HG03354 (cell line): ENCODE measurements around the gene ST8SIA3.

ENCODE experiments used
- ATAC-seq: cut with Tn5 transposase; IDR thresholded peaks from one replicate; pipeline ENCODE4 v1.9.1; 2021; ENCODE audit warnings: mild to moderate bottlenecking; ENCODE audit not compliant: unreplicated experiment, poor library complexity, severe bottlenecking

The ST8SIA3 gene

DNA sequence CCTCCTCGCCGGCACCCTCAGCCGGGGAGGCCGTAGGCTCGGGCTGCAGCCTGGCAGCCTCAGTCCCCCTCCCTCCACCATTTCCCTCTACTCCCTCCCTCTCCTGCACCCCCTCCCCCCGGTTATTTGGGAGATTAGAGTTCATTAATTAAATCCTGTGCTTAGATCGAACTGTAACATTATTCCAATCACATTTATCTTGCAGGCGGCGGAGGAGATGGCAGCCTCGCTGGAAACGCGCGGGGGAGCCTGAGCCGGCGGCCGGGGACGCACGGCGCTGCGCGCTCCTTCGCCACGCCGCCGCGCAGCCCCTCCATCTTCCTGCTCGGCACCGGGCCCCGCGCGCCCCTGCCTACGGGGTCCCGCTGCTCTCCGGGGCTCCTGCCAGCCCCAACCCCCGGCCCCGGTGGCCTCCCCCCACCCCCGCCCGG is at the start of gene ST8SIA3:
TSS of gene ST8SIA3 (plus strand) at position 287 of the 431 bp plus-strand sequence. CDS start 290 bp downstream, outside the sequence.
- no peak for ATAC-seq

DNA sequence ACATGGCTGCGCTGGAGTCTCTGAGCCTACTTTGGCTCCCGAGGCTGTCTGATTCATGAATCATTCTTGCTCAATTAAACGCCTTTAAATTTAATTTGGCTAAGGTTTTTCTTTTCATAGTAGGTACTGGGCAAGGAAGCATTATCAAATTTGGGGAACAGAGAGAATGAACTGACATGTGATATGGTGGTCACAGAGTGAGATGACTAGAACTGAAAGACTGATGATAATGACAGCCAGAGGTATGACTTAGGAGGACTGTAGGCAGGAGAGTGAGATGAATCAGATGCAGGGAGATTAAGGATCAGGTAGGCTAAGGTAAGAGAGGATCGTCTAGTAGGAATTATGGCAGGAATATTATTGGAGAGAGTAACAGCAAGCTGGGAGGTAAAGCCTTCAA is 40.9 kb upstream of the ST8SIA3 start:
- ATAC-seq = no peak

DNA sequence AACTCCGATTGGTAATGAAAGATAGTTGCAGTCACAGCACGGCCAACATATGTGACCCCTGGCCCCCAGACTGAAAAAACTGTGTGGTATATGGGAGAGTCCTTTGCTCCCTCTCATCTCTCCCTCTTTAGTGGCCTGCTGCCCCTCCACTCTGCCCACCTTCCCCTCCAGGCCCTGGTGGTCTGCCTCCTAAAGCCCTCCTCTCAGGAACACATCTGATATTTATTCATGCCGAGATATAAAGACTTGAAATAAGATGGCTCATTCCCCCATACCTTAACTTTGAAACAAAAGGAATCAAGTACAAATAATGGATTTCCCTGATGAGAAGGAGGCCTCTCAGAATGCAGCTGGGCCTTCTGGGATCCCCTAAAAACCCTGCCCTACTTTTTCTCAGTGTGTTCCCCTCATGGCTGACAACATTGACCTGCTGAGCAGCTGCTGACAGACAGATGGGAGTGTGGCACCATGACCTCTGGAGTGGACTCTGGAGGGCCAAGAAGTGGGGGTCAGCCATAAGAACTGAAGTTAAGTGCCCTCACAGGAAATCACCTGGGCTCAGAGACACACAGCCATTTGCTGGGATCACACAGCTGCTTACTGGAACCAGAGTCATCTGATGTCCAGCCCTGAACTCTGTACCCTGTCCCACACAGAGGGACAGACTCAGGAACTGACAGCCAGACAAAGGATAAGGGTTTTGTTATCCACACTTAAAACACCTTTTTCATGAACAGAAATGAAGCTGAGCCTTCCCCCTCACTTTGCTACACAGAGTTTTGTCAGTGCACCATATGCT is 39.8 kb upstream of the ST8SIA3 start:
- ATAC-seq = no peak

- no peak for ATAC-seq
Observed at GRCh38 chr18:57320603-57321002, 31.8 kb upstream of the ST8SIA3 start.

- ATAC-seq = no peak
Observed at GRCh38 chr18:57325491-57326166, 26.7 kb upstream of the ST8SIA3 start.

GRCh38 chr18:57326718-57327323 is 25.5 kb upstream of the ST8SIA3 start:
- ATAC-seq = no peak

GRCh38 chr18:57328665-57329064 is 23.7 kb upstream of the ST8SIA3 start:
- no peak for ATAC-seq

GRCh38 chr18:57329856-57330255 is 22.5 kb upstream of the ST8SIA3 start:
- ATAC-seq = no peak

GRCh38 chr18:57331718-57332117 is 20.6 kb upstream of the ST8SIA3 start:
- ATAC-seq = no peak

DNA sequence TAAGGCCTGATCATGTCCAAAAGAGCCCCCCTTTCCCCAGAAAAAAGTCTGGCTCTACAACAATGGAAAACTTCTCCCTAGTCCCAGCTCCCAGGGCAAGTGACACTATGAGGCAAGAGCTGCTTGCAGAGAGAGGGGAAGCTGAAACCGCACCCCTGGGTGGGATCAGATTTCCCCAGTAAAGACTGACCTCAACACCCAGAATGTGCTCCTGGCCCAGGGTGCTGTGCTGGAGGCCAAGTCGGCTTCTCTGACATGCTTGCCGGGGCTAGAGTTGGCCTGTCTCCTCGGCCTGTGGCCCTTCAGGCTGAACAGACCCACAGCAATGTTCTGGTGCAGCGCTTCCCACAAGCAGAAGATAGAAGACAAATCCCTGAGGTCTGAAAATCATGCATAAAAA is 18.4 kb upstream of the ST8SIA3 start:
- ATAC-seq = no peak

GRCh38 chr18:57334383-57334782 is 18.0 kb upstream of the ST8SIA3 start:
- no peak for ATAC-seq

GRCh38 chr18:57336343-57336742 is 16.0 kb upstream of the ST8SIA3 start:
- no peak for ATAC-seq

DNA sequence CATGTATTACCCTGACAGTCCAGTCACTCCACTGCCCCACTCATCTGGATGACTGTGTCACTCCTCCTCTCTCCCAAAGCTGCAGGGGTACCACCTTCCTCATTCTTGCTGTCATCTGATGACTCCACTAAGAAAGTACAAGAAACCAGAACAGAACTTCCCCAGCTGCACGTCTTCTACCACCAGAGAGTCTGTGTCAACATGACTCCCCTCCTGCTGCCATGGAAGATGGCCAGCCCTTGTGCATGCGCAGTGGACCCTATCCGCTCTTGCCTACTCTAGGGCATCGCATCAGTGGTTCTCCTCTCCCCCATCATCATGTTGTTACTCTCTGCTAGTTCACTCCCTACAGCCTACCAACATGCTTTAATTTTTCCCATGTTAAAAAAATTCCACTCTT is 14.5 kb upstream of the ST8SIA3 start:
- no peak for ATAC-seq

DNA sequence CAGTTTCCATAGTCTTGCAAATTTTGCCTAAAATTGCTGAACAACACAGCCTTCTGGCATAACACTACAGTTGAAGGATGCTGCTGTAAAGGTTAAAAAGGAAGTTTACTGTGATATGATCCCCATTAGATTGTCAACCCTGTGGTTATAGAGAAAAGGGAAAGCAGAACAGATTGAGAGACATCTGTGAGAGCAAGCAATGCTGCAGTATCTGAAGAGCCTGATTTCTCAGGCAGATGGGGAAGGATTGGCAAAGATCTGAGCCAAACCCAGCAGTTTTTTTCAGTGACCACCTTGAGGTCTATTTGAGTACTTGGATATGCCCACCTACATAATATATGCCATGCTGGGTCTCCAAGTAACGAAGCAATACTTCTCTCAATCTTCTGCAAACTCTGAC is 8.5 kb upstream of the ST8SIA3 start:
- no peak for ATAC-seq

- no peak for ATAC-seq
Observed at GRCh38 chr18:57346876-57347275, 5.5 kb upstream of the ST8SIA3 start.

- no peak for ATAC-seq
Observed at GRCh38 chr18:57347784-57348183, 4.6 kb upstream of the ST8SIA3 start.

DNA sequence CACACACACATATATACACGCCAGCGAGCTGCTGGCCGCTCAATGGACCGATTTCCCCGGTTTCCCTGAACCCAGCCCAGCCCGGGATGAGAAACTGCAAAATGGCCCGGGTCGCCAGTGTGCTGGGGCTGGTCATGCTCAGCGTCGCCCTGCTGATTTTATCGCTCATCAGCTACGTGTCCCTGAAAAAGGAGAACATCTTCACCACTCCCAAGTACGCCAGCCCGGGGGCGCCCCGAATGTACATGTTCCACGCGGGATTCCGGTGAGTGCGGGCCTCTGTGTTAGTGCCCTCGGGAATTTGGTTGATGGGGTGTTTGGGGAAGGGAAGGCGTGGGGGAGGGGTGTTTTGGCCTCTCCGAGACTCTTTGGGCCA is 392 bp downstream of the ST8SIA3 start:
- no peak for ATAC-seq

GRCh38 chr18:57353137-57353939 is 981 bp downstream of the ST8SIA3 start:
- ATAC-seq = no peak

DNA sequence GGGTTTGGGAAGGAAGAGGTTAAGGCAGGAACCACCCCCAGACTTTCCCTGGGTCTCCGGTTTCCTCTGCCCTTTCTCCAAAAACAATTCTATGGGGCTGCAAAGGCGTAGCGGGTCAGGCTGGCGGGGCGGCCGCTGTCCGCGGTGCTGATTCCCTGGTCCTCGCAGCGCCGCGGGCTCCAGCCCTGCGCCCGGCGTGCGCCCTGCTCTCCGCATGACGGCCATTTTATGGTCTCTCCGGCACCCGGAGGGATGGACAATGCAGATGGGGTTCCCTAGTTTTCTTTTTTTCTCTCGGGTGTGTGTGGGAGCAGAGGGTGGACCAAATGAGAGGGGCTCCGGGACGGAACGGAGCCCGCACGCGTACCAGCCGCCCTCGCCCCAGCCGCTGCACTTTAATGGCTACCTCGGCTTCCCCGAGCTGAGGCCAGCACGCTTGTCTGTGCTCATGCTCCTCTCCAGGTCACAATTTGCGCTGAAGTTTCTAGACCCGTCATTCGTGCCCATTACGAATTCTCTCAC is 1.6 kb downstream of the ST8SIA3 start:
- ATAC-seq = no peak

DNA sequence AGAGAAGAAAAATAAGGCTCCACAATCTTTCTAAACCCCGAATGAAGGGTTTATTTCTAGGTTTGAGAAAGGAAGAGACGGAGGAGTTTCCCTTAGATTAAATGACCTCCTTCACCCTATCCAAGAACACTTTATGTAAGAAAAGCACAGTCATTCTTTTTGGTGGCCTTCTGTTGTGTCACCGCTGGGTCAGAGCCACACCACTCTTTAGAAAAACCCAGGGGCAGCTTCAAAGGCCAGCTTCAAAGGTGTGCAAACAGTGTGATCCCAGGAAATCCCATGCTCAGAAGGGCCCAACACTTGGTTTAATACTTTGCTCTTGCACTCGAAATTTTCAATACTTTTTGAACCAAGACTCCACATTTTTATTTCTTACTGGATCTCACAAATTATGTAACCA is 7.1 kb downstream of the ST8SIA3 start:
- ATAC-seq = no peak
